ENCODE results near the gene BRINP3. TPM values are rescaled to one million over a fixed set of nuclear protein-coding genes. Genes with fewer than 3 reads are reported as not detected.

The BRINP3 gene
- total and polyA plus RNA-seq, 11 donors: 0.15 to 2.7 (median 0.41) TPM; not detected in 3

DNA sequence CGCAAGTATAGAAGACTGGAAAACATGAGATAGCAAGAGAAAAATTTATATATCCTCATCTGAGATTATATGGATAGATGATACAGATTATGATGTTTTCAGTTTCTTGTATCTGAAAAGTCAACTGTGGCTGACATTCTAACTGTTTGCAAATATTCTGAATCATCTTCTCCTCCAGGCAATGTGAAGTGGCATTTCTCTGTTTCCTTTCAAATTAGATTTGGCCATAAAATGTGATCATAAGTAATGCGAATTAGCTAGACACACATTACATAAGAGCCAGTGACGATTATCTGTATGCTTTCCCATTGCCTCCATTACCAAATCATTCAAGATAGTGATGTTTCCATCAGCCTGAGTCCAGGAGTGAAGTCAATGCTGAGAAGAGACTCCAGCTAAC lies 265.2 kb downstream of the BRINP3 start:
- Histone ChIP-seq H3K4me1 (no peaks in the 10 kb centered on the region), H3K27ac (no peak overlapping the region), H3K36me3 (no peaks in the 10 kb centered on the region), H3K27me3 (no peaks in the 10 kb centered on the region), H3K4me3 (no peak overlapping the region), H3K9me3 (peaks cover 0 to 5% (median 0%) of the 10 kb centered on the region in 12 donors)
- 70 to 86% (median 73%) methylated on average over 3 of the region's 3 CpGs for WGBS, 4 donors
- intact Hi-C loops (cut with DNase I): no loop called here
- TF ChIP-seq POLR2A (IDR thresholded peaks at IDR 0.05): no peak
- TF ChIP-seq, protein P1, sequence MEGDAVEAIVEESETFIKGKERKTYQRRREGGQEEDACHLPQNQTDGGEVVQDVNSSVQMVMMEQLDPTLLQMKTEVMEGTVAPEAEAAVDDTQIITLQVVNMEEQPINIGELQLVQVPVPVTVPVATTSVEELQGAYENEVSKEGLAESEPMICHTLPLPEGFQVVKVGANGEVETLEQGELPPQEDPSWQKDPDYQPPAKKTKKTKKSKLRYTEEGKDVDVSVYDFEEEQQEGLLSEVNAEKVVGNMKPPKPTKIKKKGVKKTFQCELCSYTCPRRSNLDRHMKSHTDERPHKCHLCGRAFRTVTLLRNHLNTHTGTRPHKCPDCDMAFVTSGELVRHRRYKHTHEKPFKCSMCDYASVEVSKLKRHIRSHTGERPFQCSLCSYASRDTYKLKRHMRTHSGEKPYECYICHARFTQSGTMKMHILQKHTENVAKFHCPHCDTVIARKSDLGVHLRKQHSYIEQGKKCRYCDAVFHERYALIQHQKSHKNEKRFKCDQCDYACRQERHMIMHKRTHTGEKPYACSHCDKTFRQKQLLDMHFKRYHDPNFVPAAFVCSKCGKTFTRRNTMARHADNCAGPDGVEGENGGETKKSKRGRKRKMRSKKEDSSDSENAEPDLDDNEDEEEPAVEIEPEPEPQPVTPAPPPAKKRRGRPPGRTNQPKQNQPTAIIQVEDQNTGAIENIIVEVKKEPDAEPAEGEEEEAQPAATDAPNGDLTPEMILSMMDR (IDR thresholded peaks at IDR 0.05): no peak
- DNase-seq (no peak), ATAC-seq (no peak)

DNA sequence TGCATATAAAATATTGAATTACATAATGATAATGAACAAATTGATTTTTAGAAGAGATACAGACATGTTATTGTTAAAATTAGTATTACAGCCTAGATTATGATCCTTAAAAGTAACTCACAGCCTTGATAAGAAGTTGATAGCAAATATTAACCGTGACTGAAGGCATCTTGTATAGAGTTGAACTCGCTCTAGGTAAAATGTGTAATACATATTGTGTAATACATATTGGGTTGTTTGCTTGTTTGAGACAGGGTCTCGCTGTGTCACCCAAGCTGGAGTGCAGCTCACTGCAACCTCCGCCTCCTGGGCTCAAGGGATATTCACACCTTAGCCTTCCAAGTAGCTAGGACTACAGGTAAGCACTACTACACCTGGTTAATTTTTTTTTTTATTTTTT lies 269.9 kb downstream of the BRINP3 start:
- no peak for DNase-seq
- H3K27me3 ChIP-seq: no peaks in the 10 kb centered on the region
- H3K36me3 ChIP-seq: no peaks in the 10 kb centered on the region
- no peak for ATAC-seq
- H3K9me3 ChIP-seq: peaks cover 0 to 7% (median 0%) of the 10 kb centered on the region in 12 donors
- intact Hi-C loops (cut with DNase I): no loop called here
- TF ChIP-seq, protein P1 (IDR thresholded peaks at IDR 0.05): no peak
- no peak for TF ChIP-seq POLR2A (IDR thresholded peaks at IDR 0.05)
- no peak overlapping the region for H3K27ac ChIP-seq
- no peak overlapping the region for H3K4me3 ChIP-seq
- H3K4me1 ChIP-seq: no peaks in the 10 kb centered on the region
- WGBS, 4 donors: 83 to 90% (median 87%) methylated on average over 4 of the region's 4 CpGs

DNA sequence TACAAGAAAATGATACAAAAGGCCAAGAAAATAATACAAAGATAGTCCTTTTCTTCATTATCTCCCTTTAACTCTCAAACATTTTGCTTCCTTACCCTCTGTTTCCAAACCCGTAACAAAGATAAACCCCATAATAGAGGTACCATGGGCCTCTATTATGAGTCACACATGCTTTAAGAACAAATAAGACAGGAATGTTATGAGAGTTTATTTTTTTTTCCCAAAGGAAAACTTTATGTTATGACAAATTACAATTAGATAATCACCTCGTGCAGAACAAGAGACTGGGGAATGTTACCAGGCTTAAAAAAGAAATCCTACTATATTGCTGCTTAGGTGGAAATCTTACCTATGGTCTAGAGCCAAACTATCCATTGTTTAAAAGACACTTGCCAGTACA lies 272.0 kb downstream of the BRINP3 start:
- no peak overlapping the region for H3K4me3 ChIP-seq
- no peak for ATAC-seq
- H3K27me3 ChIP-seq: no peaks in the 10 kb centered on the region
- TF ChIP-seq, protein P1 (IDR thresholded peaks at IDR 0.05): no peak
- TF ChIP-seq POLR2A (IDR thresholded peaks at IDR 0.05): no peak
- no peaks in the 10 kb centered on the region for H3K4me1 ChIP-seq
- WGBS, 4 donors: 51 to 57% (median 54%) methylated on average over 2 of the region's 2 CpGs
- intact Hi-C loops (cut with DNase I): no loop called here
- peaks cover 0 to 7% (median 0%) of the 10 kb centered on the region in 12 donors for H3K9me3 ChIP-seq
- no peak overlapping the region for H3K27ac ChIP-seq
- DNase-seq: no peak
- no peaks in the 10 kb centered on the region for H3K36me3 ChIP-seq

DNA sequence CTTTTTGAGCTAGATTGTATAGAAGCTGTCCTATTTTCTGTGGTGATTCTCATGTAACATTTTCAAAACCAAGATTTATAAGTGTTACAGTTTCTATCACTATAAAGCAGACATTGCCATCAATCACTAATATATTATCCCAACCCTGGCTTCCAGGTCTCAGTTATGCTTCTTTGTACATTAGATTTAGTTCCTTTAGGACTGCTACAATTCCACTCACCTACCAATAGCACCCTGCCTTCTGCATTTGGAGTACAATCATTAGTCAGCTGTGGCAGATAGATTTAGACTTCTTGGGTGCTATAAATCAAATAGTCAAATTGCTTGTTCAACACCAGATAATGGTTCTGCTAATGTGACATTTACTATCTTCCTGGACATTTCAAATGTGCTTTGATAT lies 281.6 kb downstream of the BRINP3 start:
- Histone ChIP-seq H3K36me3 (no peaks in the 10 kb centered on the region), H3K4me3 (no peak overlapping the region), H3K27ac (no peak overlapping the region), H3K27me3 (no peaks in the 10 kb centered on the region), H3K9me3 (peaks cover 0 to 2% (median 0%) of the 10 kb centered on the region in 12 donors), H3K4me1 (no peaks in the 10 kb centered on the region)
- TF ChIP-seq POLR2A (IDR thresholded peaks at IDR 0.05): no peak
- TF ChIP-seq, protein P1 (IDR thresholded peaks at IDR 0.05): no peak
- ATAC-seq: no peak
- no peak for DNase-seq
- intact Hi-C loops (cut with DNase I): no loop called here
